NCI-H2196 (cell line): Measurements from ENCODE around the gene ROR1.

ENCODE experiments used
- DNase-seq: peaks from one replicate; lab custom pipeline; 2025; ENCODE audit not compliant: unreplicated experiment; lab: John Stamatoyannopoulos, UW

ROR1 gene

GRCh38 chr1:64163970-64164369 is 390.2 kb downstream of the ROR1 start:
- DNase-seq = peak; percentile 36

DNA sequence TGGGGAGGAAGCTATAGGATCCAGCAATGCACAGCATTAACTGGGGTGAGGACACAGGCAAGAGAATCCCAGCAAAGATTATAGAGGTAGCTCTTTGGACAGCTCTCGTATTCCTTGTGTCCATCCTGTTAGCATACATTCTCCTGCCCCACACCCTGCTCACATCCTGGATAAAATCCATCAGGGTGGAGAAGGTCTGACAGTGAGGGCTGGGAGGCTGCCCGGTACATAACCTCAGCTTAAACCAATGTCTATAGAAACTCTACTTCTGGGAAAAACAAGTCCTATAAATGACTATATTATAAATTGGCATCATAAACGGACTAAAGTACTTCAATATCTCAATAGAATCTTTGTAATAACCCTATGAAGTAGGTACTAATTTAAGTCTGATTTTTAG is 392.8 kb downstream of the ROR1 start:
- DNase-seq = no peak

GRCh38 chr1:64167176-64167575 is 393.4 kb downstream of the ROR1 start:
- DNase-seq = no peak

- no peak for DNase-seq
These were observed 397.4 kb downstream of the ROR1 start for GRCh38 chr1:64171246-64171645.

DNA sequence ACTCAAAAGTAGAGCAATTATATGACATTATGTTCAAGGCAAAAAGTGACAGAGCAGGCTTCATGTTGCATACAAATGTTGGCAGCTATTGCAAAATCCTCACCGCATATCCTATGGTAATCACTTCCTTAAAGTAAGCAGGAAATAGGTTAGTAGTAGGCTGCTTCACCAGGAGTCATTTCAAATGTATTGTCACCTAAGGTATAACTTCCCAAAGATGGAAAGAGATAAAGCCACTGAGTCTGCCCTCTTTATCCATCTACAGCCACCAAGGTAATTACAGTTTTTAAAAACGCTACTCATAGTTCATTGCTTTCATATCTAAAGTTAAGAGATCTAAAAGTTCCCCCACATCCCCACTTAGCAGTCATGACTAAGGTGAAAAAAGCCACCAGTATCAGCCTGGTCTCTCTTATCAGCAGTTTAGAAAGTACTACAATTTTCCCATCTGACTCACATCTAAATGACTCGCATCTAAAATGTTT is 398.0 kb downstream of the ROR1 start:
- peak; percentile 18 for DNase-seq

GRCh38 chr1:64172458-64172983 is 398.7 kb downstream of the ROR1 start:
- DNase-seq = no peak

GRCh38 chr1:64173336-64173940 is 399.6 kb downstream of the ROR1 start:
- DNase-seq = no peak

- DNase-seq = no peak
These were observed 401.8 kb downstream of the ROR1 start for GRCh38 chr1:64175639-64176038.

DNA sequence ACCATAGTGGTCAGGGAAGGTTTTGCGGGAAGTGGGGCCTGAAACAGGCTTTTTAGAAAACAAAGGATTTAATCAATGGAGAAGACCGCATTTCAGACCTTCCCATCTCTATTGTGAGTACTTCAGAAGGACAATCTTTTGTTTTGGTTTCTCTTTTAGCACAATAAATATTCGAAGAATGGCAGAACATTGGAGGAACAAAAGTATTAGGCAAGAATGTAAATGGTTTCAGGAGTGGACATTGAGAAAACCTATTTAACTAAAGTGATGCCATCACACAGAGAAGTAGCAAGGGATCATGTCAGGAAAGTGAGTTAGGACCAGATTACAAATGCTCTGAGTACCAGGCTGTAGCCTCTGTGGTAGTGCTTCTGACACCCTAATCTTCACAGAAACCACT is 402.8 kb downstream of the ROR1 start:
- DNase-seq = no peak

DNA sequence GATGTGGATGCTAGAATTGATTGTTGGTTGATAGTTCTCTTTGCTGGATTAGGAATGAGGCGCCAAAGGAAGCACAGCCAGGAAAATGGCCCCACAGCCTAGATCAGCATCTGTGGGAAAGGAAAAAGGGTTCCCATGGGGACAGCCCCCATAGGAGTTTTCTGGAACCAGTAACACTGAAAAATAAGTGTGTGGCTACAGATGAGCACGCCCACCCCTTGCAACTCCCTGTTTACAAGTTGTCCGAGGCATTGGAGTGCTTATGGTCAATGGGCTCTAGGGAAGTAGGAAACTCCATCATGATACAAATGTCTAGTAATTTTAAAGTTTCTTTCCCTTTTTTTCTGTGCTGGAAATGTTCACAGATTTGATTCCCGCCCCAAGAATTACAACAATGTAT is 405.8 kb downstream of the ROR1 start:
- no peak for DNase-seq

- DNase-seq = no peak
These were observed 408.4 kb downstream of the ROR1 start for GRCh38 chr1:64182207-64182606.

- DNase-seq = no peak
These were observed 409.7 kb downstream of the ROR1 start for GRCh38 chr1:64183395-64184002.

GRCh38 chr1:64184003-64184440 is 410.2 kb downstream of the ROR1 start:
- DNase-seq = no peak

DNA sequence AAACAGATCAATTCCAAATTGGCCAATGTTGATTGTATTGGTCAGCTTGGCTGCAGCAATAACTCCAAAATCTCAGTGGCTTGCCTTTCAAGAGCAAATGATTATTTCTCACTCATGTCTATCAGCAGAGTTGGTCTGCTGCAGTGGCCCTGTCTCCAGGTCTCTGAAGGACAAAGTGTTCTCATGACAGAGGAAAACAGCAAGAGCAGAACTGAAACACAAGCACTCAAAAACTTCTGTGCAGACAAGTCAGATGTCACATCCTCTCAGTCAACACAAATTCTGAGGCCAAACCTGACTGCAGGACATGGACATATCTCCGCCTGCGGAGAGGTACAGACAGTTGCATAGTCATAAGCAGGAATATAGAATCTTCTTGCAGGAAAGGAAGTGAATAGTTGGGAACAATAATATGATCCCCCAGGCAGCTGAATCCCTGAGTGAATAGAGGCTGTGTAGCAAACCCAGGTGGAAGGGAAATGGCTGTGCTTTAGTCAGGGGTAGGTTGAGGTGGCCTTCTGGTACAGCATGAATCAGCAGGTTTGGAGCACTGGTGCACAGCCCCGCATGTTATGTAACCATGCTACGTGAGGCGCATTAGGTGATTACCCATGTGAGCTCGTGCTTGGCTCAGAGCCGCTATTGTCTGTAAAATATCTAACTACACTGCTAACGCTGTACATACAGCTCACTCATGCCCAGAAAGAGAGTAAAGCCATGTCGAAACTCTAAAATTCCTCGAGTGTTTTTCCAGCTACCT is 412.5 kb downstream of the ROR1 start:
- no peak for DNase-seq

DNA sequence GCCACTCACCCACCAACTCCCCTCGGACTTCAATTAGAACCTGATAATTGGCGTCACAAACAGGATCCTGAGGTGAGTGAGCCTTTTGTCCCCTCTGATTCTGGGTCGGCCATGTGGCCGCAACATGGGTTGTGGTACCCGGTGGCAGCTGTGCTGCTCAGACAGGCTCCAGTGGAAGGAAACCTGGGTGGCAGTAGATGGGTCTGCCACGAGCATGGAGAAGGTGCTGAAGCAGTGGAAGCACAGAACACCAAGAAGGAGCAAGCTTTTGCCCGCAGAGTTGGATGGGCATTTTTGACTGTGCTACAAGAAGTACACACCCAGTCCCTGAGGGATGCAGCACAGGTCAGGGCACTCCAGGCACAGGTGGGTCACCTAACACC is 413.1 kb downstream of the ROR1 start:
- DNase-seq = no peak

- DNase-seq = no peak
These were observed 413.8 kb downstream of the ROR1 start for GRCh38 chr1:64187646-64188045.

DNA sequence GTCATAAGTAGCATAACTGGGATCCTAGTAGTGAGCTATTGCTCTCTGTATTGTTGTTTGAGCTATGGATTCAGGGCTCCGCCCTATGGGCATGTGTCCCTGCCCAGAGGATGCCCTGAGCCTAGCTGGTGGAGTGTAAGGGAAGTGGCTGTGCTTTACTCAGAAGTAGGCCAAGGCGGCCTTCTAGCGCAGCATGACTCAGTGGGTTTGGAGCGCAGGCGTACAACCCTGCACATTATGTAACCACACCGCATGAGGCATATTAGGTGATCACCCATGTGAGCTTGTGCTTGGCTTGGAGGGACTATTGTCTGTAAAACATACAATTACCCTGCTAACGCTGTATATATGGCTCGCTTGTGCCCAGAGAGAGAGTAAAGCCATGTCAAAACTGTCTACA is 418.5 kb downstream of the ROR1 start:
- DNase-seq = no peak

DNA sequence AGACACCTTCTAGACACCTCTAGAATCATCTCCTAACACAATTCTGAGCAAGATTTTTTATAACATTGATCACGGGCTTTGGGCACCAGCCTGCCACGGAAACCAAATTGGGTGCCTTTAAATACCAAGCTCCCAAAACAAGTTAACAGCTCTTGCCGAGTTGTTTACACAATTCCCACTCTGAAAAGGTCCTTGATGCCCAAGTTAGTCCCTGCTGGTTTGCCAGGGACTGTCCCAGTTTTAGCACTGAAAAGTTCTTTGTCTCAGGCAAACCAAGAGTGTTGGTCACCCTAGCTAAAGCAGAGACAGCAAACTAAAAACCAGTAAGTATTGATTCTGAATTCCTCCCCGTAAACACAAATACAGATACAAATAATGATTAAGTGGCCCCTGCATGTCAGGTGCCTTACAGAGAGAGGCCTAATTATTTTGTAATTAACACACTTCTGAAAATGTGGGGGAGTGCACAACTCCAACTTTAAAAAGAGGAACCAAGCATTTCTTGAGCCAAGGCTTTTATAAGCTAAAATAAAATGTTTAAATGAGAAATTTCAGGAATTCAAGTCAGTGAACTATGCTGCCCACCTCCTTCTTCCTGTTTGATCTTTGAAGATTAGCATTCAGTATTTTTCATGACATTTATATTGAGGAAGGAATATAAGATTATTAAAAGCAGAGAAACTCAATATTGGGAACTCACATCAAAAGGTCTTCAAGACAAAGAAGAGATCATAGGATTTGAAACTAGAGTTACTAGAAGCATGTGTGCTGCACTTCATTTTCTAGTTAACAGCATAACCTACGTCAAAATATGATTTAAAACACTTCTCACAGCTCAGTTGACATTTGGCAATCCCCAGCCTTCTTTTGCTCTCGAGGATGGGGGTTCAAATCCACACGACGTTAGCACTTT is 420.6 kb downstream of the ROR1 start:
- no peak for DNase-seq

GRCh38 chr1:64195081-64195395 is 421.2 kb downstream of the ROR1 start:
- no peak for DNase-seq

- DNase-seq = no peak
These were observed 422.5 kb downstream of the ROR1 start for GRCh38 chr1:64196074-64196870.
